ENCODE measurements around the gene ARHGAP28. TPM values are rescaled to one million over a fixed set of nuclear protein-coding genes. Genes with fewer than 3 reads are reported as not detected.
"Not testable (repeated sequence)": the region's sequence is repeated elsewhere in the genome, so short reads cannot be mapped to it uniquely, and the experiment has no call there.

Gene ARHGAP28
- total RNA-seq, 2 donors from 2014 or later: 3.0 TPM

- no peaks in the 10 kb centered on the region for H3K9me3 ChIP-seq
- H3K27me3 ChIP-seq: no peaks in the 10 kb centered on the region
- no peaks in the 10 kb centered on the region for H3K36me3 ChIP-seq
- H3K27ac ChIP-seq: no peak overlapping the region
- no peaks in the 10 kb centered on the region for H3K4me1 ChIP-seq
- no peak for TF ChIP-seq CTCF (IDR thresholded peaks at IDR 0.05)
- no peak for DNase-seq (ENCODE audit: low spot score)
- H3K4me3 ChIP-seq: no peak overlapping the region
These were observed 64.5 kb downstream of the ARHGAP28 start for GRCh38 chr18:6793986-6794385.

GRCh38 chr18:6795307-6795706 is 65.8 kb downstream of the ARHGAP28 start:
- H3K27ac ChIP-seq: no peak overlapping the region
- no peak for TF ChIP-seq CTCF (IDR thresholded peaks at IDR 0.05)
- H3K9me3 ChIP-seq: no peaks in the 10 kb centered on the region
- no peak overlapping the region for H3K4me3 ChIP-seq
- no peaks in the 10 kb centered on the region for H3K4me1 ChIP-seq
- H3K27me3 ChIP-seq: no peaks in the 10 kb centered on the region
- no peak for DNase-seq (ENCODE audit: low spot score)
- H3K36me3 ChIP-seq: no peaks in the 10 kb centered on the region

GRCh38 chr18:6796511-6796910 is 67.0 kb downstream of the ARHGAP28 start:
- Histone ChIP-seq H3K4me1 (no peaks in the 10 kb centered on the region), H3K27me3 (no peaks in the 10 kb centered on the region), H3K4me3 (no peak overlapping the region), H3K9me3 (no peaks in the 10 kb centered on the region), H3K27ac (no peak overlapping the region), H3K36me3 (no peaks in the 10 kb centered on the region)
- no peak for TF ChIP-seq CTCF (IDR thresholded peaks at IDR 0.05)
- no peak for DNase-seq (ENCODE audit: low spot score)

GRCh38 chr18:6797171-6797570 is 67.7 kb downstream of the ARHGAP28 start:
- no peak overlapping the region for H3K4me3 ChIP-seq
- H3K27ac ChIP-seq: no peak overlapping the region
- H3K36me3 ChIP-seq: no peaks in the 10 kb centered on the region
- no peaks in the 10 kb centered on the region for H3K27me3 ChIP-seq
- no peaks in the 10 kb centered on the region for H3K4me1 ChIP-seq
- DNase-seq (ENCODE audit: low spot score): no peak
- TF ChIP-seq CTCF (IDR thresholded peaks at IDR 0.05): no peak
- H3K9me3 ChIP-seq: no peaks in the 10 kb centered on the region

- Histone ChIP-seq H3K36me3 (no peaks in the 10 kb centered on the region), H3K9me3 (peaks cover 4 to 16% of the 10 kb centered on the region in 2 donors), H3K4me3 (no peak overlapping the region), H3K27me3 (no peaks in the 10 kb centered on the region), H3K27ac (no peak overlapping the region), H3K4me1 (no peaks in the 10 kb centered on the region)
- DNase-seq (ENCODE audit: low spot score): no peak
- no peak for TF ChIP-seq CTCF (IDR thresholded peaks at IDR 0.05)
These were observed 69.4 kb downstream of the ARHGAP28 start for GRCh38 chr18:6798896-6799295.

GRCh38 chr18:6800309-6800708 is 70.8 kb downstream of the ARHGAP28 start:
- not testable (repeated sequence) for H3K27ac ChIP-seq; DNase-seq (ENCODE audit: low spot score); H3K4me3 ChIP-seq; H3K27me3 ChIP-seq; H3K4me1 ChIP-seq; H3K36me3 ChIP-seq
- H3K9me3 ChIP-seq: peaks cover 4 to 18% of the 10 kb centered on the region in 2 donors
